Muscle layer of colon (tissue), 2 donors: ENCODE measurements around the gene SLC6A17.

ENCODE experiments used
- H3K27ac ChIP-seq: one replicate; pipeline ENCODE4 v1.7.0; 2013; ENCODE audit warnings: low read depth, mild to moderate bottlenecking, low read length, moderate library complexity
- H3K27me3 ChIP-seq, 2 donors: one replicate each; pipeline ENCODE4 v1.7.0; 2013; ENCODE audit warnings: low read length in 2 of 2, mild to moderate bottlenecking in 2 of 2; ENCODE audit not compliant: insufficient read depth in 2 of 2, control insufficient read depth in 1 of 2
- H3K36me3 ChIP-seq: one replicate; pipeline ENCODE4 v1.7.0; 2013; ENCODE audit warnings: mild to moderate bottlenecking, low read length; ENCODE audit not compliant: insufficient read depth
- H3K4me1 ChIP-seq: one replicate; pipeline ENCODE4 v1.7.0; 2013; ENCODE audit warnings: mild to moderate bottlenecking, low read length; ENCODE audit not compliant: insufficient read depth
- H3K4me3 ChIP-seq, 2 donors: one replicate each; pipeline ENCODE4 v1.7.0; 2013; ENCODE audit warnings: low read length in 2 of 2, low read depth in 1 of 2, mild to moderate bottlenecking in 1 of 2, moderate library complexity in 1 of 2
- H3K9ac ChIP-seq: one replicate; pipeline ENCODE4 v1.7.0; 2013; ENCODE audit warnings: low read length
- H3K9me3 ChIP-seq: one replicate; pipeline ENCODE4 v1.7.0; 2013; ENCODE audit warnings: mild to moderate bottlenecking, low read length
- donor health status: abdominal sarcoma.
- donor health status: Adenocarcinoma of cecum.

Gene SLC6A17

GRCh38 chr1:110250749-110251148 is 100.5 kb downstream of the SLC6A17 start:
- H3K27ac ChIP-seq, result no peak overlapping the region
- H3K4me1 ChIP-seq, result no peaks in the 10 kb centered on the region
- H3K4me3 ChIP-seq, result no peak overlapping the region
- no peak overlapping the region for H3K9ac ChIP-seq
- no peaks in the 10 kb centered on the region for H3K36me3 ChIP-seq
- no peaks in the 10 kb centered on the region for H3K9me3 ChIP-seq
- H3K27me3 ChIP-seq, result no peaks in the 10 kb centered on the region
